GM15510 (cell line): ENCODE results near the gene TTLL8.

Experiments
- POLR2A ChIP-seq: IDR thresholded peaks from 3 replicates; pipeline ENCODE4 v1.6.1; 2011; ENCODE audit warnings: borderline replicate concordance; ENCODE audit not compliant: insufficient read length; ENCODE audit errors: extremely low read depth

TTLL8 gene

GRCh38 chr22:50085211-50085972, 27.3 kb upstream of the TTLL8 start, which contains the start of gene MLC1:
Gene MLC1 (minus strand): TSS chr22:50085426. CDS start chr22:50084902, 524 bp downstream.
- no peak for TF ChIP-seq POLR2A

GRCh38 chr22:50084614-50085021, 26.5 kb upstream of the TTLL8 start:
- TF ChIP-seq POLR2A: no peak

- no peak for TF ChIP-seq POLR2A
Observed at GRCh38 chr22:50084080-50084477, 26.0 kb upstream of the TTLL8 start.

- no peak for TF ChIP-seq POLR2A
Observed at GRCh38 chr22:50083462-50084079, 25.5 kb upstream of the TTLL8 start.

GRCh38 chr22:50082961-50083461, 24.9 kb upstream of the TTLL8 start:
- TF ChIP-seq POLR2A: no peak

GRCh38 chr22:50082197-50082715, 24.2 kb upstream of the TTLL8 start:
- no peak for TF ChIP-seq POLR2A

- TF ChIP-seq POLR2A: no peak
Observed at GRCh38 chr22:50081426-50082196, 23.5 kb upstream of the TTLL8 start.

- TF ChIP-seq POLR2A: no peak
Observed at GRCh38 chr22:50080077-50080465, 22.0 kb upstream of the TTLL8 start.

- no peak for TF ChIP-seq POLR2A
Observed at GRCh38 chr22:50078761-50079160, 20.7 kb upstream of the TTLL8 start.

GRCh38 chr22:50078246-50078645, 20.1 kb upstream of the TTLL8 start:
- no peak for TF ChIP-seq POLR2A

- TF ChIP-seq POLR2A: no peak
Observed at GRCh38 chr22:50076646-50077535, 18.8 kb upstream of the TTLL8 start.

GRCh38 chr22:50074551-50075530, 16.7 kb upstream of the TTLL8 start:
- no peak for TF ChIP-seq POLR2A

- no peak for TF ChIP-seq POLR2A
Observed at GRCh38 chr22:50074056-50074455, 16.0 kb upstream of the TTLL8 start.
